ENCODE measurements around the gene TPRA1. TPM values are rescaled to one million over a fixed set of nuclear protein-coding genes. Genes with fewer than 3 reads are reported as not detected.

The TPRA1 gene
- total and polyA plus RNA-seq, 9 of the 15 experiments (the other 6 are each of a cell fraction or from before 2014, with no cell fraction given), result 0.66 to 21.5 (median 11.1) TPM

GRCh38 chr3:127542441-127542952 is 48.0 kb downstream of the TPRA1 start (continued):
- TF ChIP-seq ZBTB11 (CRISPR knock-in tag; IDR thresholded peaks at IDR 0.05), result no peak
- TF ChIP-seq BRF1 (IDR thresholded peaks at IDR 0.05; ENCODE audit: borderline replicate concordance, extremely low read depth, insufficient read length), result no peak

GRCh38 chr3:127541320-127541719 is 49.2 kb downstream of the TPRA1 start:
- no TSS peak for BruUV-seq (replicated peaks)
- H3K36me3 ChIP-seq (ENCODE audit: control insufficient read depth, insufficient read depth, low read length), result no peaks in the 10 kb centered on the region
- no peaks in the 10 kb centered on the region for H3K9me3 ChIP-seq (replicated peaks; ENCODE audit: control insufficient read depth, insufficient read depth, low read depth, low read length)
- WGBS (ENCODE audit: insufficient coverage, low coverage, missing lambda C conversion rate), result 2% methylated on average over 5 of the region's 5 CpGs
- no peak for ATAC-seq
- peaks cover 0 to 63% of the 10 kb centered on the region in 2 experiments; a peak in 3 of 5 replicates for H3K27me3 ChIP-seq (ENCODE audit: control insufficient read depth in 2 of 2, insufficient read depth in 2 of 2, low read length in 2 of 2)
- H3K27ac ChIP-seq (ENCODE audit: extremely low read depth, low read depth, low read length), result no peak overlapping the region
- CTCF ChIA-PET (ENCODE audit: low intra/inter-chr PET ratio), result no interaction called here
- POLR2A ChIA-PET, result interaction anchor here (0.6 to 0.8 kb wide), 2 partner anchors 133 to 296 kb away, joined by 3 to 4 read pairs; no protein-coding TSS in a partner anchor
- H3K4me3 ChIP-seq, result no peak overlapping the region
- no peaks in the 10 kb centered on the region for H3K79me2 ChIP-seq (ENCODE audit: control insufficient read depth, insufficient read depth, low read length)
- DNase-seq (ENCODE audit: extremely low read depth in 1 of 4, low spot score in 3 of 4), result no peak
- no peaks in the 10 kb centered on the region for H4K20me1 ChIP-seq (replicated peaks; ENCODE audit: control insufficient read depth, insufficient read depth, low read length)
- no peak overlapping the region for H3K4me2 ChIP-seq (ENCODE audit: insufficient read depth, low read length)
- in situ Hi-C loops (cut with MboI) (no loop called here), intact Hi-C loops (cut with micrococcal nuclease) (no loop called here)
- no peak overlapping the region for H2AFZ ChIP-seq (ENCODE audit: low read depth, low read length)
- FAIRE-seq, result no peak
- H3K9ac ChIP-seq (ENCODE audit: insufficient read depth in 1 of 2, low read depth in 2 of 2, low read length in 2 of 2), result no peak overlapping the region
- TF ChIP-seq FOSL1 (tag; conservative IDR thresholded peaks at IDR 0.05) (no peak), GTF2A2 (tag; IDR thresholded peaks at IDR 0.05) (no peak), NCOA1 (IDR thresholded peaks at IDR 0.05; ENCODE audit: low read depth) (no peak), NR4A1 (CRISPR knock-in tag; IDR thresholded peaks at IDR 0.05) (no peak), NR4A1 (tag; IDR thresholded peaks at IDR 0.05) (no peak), ZNF140 (CRISPR knock-in tag; IDR thresholded peaks at IDR 0.05) (no peak), ZNF511 (CRISPR knock-in tag; IDR thresholded peaks at IDR 0.05) (no peak), ZNF76 (CRISPR knock-in tag; IDR thresholded peaks at IDR 0.05; ENCODE audit: borderline replicate concordance) (no peak), FOS (IDR thresholded peaks at IDR 0.05; ENCODE audit: extremely low read depth, insufficient read length) (no peak), NEUROD1 (IDR thresholded peaks at IDR 0.05; ENCODE audit: borderline replicate concordance, low read depth, low read length, partially characterized antibody) (no peak), ZNF217 (CRISPR knock-in tag; IDR thresholded peaks at IDR 0.05) (no peak), POLR3G (IDR thresholded peaks at IDR 0.05; ENCODE audit: extremely low read depth, insufficient read length, insufficient replicate concordance) (no peak), SREBF1 (IDR thresholded peaks at IDR 0.05; ENCODE audit: borderline replicate concordance, low read depth, low read length) (no peak), MAX (CRISPR knock-in tag; IDR thresholded peaks at IDR 0.05) (no peak), GABPB1 (CRISPR knock-in tag; IDR thresholded peaks at IDR 0.05) (no peak)
- H3K4me1 ChIP-seq (replicated peaks in 1 of 2; ENCODE audit: control insufficient read depth in 2 of 2, insufficient read depth in 2 of 2, low read length in 2 of 2), result peaks cover 0 to 4% of the 10 kb centered on the region in 2 experiments; a peak in 2 of 5 replicates
- H3K9me1 ChIP-seq (ENCODE audit: control insufficient read depth, insufficient read depth, low read length), result no peaks in the 10 kb centered on the region
